Thoracic aorta (tissue), 2 donors: ENCODE results near the gene GRB7. TPM values are rescaled to one million over a fixed set of nuclear protein-coding genes. Genes with fewer than 3 reads are reported as not detected.

ENCODE experiments used
- ATAC-seq: fragments of 150-250 bp; one replicate; pipeline ENCODE4 v1.8.0; 2017; ENCODE audit warnings: low read depth; ENCODE audit not compliant: insufficient number of reproducible peaks, low FRiP score
- DNase-seq: peaks from one replicate; pipeline ENCODE4 v3.0.0-alpha.2; 2020; ENCODE audit warnings: low spot score
- H3K27ac ChIP-seq, 2 donors: fragments of 200-600 bp; sonication (generic); 1 replicate in 1 of 2; 2 replicates in 1 of 2; pipeline ENCODE4 v1.5.1; 2016; ENCODE audit warnings: mild to moderate bottlenecking in 2 of 2, moderate library complexity in 2 of 2
- H3K27me3 ChIP-seq: fragments of 200-600 bp; sonication (generic); replicated peaks from 2 replicates; pipeline ENCODE4 v1.6.0; 2016; ENCODE audit warnings: mild to moderate bottlenecking; ENCODE audit not compliant: insufficient read depth
- H3K36me3 ChIP-seq: fragments of 200-600 bp; sonication (generic); one replicate; pipeline ENCODE4 v1.5.1; 2016
- H3K4me1 ChIP-seq, 2 donors: fragments of 200-600 bp; sonication (generic); 1 replicate in 1 of 2; 2 replicates in 1 of 2; pipeline versions ENCODE4 v1.5.1 to v1.6.0; 2016; ENCODE audit warnings: low read depth in 2 of 2, mild to moderate bottlenecking in 1 of 2; ENCODE audit not compliant: control insufficient read depth in 1 of 2
- H3K4me3 ChIP-seq: fragments of 200-600 bp; sonication (generic); 2 replicates; pipeline ENCODE4 v1.5.1; 2016; ENCODE audit warnings: mild to moderate bottlenecking
- H3K9me3 ChIP-seq: fragments of 200-600 bp; sonication (generic); 2 replicates; pipeline ENCODE4 v1.5.1; 2016
- CTCF ChIP-seq: fragments of 200-600 bp; sonication (generic); IDR thresholded peaks from one replicate; pipeline ENCODE4 v1.5.1; 2019; ENCODE audit warnings: antibody characterized with exemption
- total RNA-seq, 2 donors: library from RNA; depleted of rRNA; stranded (reverse); fragments of >200 nt; gene quantifications; one replicate each; pipeline versions ENCODE4 v1.1.0 to v1.2.3, GENCODE V29; 2016

GRB7 gene
- total RNA-seq, 2 donors from 2014 or later, result 0.85 to 1.4 TPM

GRCh38 chr17:39740357-39741111, 2.8 kb downstream of the GRB7 start:
- peaks cover 9 to 35% of the 10 kb centered on the region in 2 donors for H3K4me1 ChIP-seq
- DNase-seq (no peak), ATAC-seq (no peak)
- no peak overlapping the region for H3K4me3 ChIP-seq
- H3K27ac ChIP-seq, result no peak overlapping the region
- H3K9me3 ChIP-seq, result no peaks in the 10 kb centered on the region
- H3K27me3 ChIP-seq, result no peaks in the 10 kb centered on the region
- no peak for TF ChIP-seq CTCF
- H3K36me3 ChIP-seq, result no peaks in the 10 kb centered on the region

DNA sequence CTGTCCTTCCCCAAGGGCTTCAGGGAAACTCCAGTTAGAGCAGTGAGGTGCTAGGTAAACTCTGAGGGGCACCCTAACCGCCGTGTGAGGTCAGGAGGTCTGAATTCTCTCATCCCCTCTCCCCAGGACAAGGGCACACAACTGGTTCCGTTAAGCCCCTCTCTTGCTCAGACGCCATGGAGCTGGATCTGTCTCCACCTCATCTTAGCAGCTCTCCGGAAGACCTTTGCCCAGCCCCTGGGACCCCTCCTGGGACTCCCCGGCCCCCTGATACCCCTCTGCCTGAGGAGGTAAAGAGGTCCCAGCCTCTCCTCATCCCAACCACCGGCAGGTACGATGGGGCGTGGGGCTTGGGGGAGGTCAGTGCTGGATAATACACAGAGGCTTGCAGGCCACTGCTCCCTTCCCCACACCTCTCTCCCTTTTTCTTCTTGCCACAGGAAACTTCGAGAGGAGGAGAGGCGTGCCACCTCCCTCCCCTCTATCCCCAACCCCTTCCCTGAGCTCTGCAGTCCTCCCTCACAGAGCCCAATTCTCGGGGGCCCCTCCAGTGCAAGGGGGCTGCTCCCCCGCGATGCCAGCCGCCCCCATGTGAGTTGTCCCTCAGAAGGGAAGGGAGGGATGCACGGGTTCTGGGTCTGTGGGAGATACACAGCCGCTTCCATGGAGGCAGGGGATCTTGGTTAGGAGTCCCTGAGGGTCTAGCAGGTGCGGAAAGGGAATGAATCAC, 4.6 kb downstream of the GRB7 start:
- Histone ChIP-seq H3K4me1 (peaks cover 9 to 35% of the 10 kb centered on the region in 2 donors), H3K9me3 (no peaks in the 10 kb centered on the region), H3K4me3 (no peak overlapping the region), H3K27ac (no peak overlapping the region), H3K36me3 (no peaks in the 10 kb centered on the region), H3K27me3 (no peaks in the 10 kb centered on the region)
- no peak for TF ChIP-seq CTCF
- ATAC-seq (no peak), DNase-seq (no peak)

- DNase-seq, result no peak
- peaks cover 9 to 32% of the 10 kb centered on the region in 2 donors for H3K4me1 ChIP-seq
- no peak overlapping the region for H3K27ac ChIP-seq
- H3K9me3 ChIP-seq, result no peaks in the 10 kb centered on the region
- TF ChIP-seq CTCF, result no peak
- no peak overlapping the region for H3K4me3 ChIP-seq
- H3K36me3 ChIP-seq, result no peaks in the 10 kb centered on the region
- ATAC-seq, result no peak
- no peaks in the 10 kb centered on the region for H3K27me3 ChIP-seq
These were observed 5.2 kb downstream of the GRB7 start for GRCh38 chr17:39742856-39743436.

DNA sequence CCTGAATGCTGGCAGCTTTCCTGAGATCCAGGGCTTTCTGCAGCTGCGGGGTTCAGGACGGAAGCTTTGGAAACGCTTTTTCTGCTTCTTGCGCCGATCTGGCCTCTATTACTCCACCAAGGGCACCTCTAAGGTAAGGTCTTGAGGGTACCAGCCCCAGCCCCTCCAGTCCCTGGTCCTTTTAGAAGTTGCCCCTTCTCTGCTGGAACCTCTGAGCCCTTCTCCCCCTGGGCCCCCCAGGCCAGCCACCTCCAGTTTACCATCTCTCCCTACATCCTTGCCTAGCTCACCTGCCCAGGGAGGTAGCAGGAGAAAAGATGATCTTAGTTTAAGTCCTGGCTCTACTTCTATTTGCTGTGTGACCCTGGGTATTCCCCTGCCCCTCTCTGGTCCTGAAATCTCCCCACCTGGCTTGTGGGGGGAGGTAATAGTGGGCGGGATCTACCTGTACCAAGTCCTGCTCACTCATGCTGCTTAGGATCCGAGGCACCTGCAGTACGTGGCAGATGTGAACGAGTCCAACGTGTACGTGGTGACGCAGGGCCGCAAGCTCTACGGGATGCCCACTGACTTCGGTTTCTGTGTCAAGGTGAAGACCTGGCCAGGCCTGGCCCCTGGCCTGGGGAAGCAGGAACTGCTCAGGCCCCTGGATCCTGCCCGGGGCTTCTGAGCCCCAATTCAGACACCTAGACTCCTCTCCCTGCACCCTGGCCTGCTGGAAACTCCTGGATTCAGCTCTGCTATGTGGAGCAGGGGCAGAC, 6.5 kb downstream of the GRB7 start:
- Histone ChIP-seq H3K27me3 (no peaks in the 10 kb centered on the region), H3K9me3 (no peaks in the 10 kb centered on the region), H3K36me3 (no peaks in the 10 kb centered on the region), H3K4me3 (no peak overlapping the region), H3K27ac (no peak overlapping the region), H3K4me1 (peaks cover 0 to 21% of the 10 kb centered on the region in 2 donors)
- ATAC-seq (no peak), DNase-seq (no peak)
- TF ChIP-seq CTCF, result no peak

GRCh38 chr17:39744836-39745215, 7.1 kb downstream of the GRB7 start:
- Histone ChIP-seq H3K9me3 (no peaks in the 10 kb centered on the region), H3K27ac (no peak overlapping the region), H3K4me1 (peaks cover 1 to 15% of the 10 kb centered on the region in 2 donors), H3K36me3 (no peaks in the 10 kb centered on the region), H3K27me3 (no peaks in the 10 kb centered on the region), H3K4me3 (no peak overlapping the region)
- ATAC-seq (no peak), DNase-seq (no peak)
- no peak for TF ChIP-seq CTCF
